ENCODE results near the gene MAP2K7.

MAP2K7 gene

DNA sequence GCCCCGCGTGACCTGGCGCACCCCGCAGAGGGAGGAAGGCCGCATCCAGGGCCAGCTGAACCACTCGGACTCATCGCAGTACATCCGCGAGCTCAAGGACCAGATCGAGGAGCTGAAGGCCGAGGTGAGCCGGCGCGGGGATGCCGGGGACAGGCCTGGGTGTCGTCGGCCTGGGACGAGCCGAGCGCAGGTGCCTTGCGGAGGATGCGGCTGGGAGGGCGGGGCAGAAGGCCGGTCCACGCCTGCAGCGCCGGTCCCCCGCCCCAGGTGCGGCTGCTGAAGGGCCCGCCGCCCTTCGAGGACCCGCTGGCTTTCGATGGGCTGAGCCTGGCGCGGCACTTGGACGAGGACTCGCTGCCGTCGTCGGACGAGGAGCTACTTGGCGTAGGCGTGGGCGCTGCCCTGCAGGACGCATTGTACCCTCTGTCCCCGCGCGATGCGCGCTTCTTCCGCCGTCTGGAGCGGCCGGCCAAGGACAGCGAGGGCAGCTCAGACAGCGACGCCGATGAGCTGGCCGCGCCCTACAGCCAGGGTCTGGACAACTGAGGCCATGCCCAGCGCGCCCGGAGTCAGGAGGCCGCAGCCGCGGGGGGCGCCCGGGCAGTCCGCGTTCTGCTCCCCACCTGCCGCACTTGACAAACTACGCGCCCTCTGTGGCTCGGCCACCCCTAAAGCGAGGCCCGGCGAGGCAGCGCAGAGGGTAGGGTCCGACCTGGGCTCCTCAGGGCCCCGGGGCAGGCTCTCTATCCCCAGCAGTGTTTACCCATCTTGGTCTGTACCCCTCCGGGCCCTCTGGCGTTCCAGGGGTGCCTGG, 40.3 kb upstream of the MAP2K7 start:
- Histone ChIP-seq H3K4me1 (peaks cover 4% of the 10 kb centered on the region; the same call in 1 of the 2 replicates), H3K4me3 (no peak overlapping the region), H3K36me3 (replicated peaks) (no peaks in the 10 kb centered on the region), H3K9me3 (no peaks in the 10 kb centered on the region), H3K27me3 (ENCODE audit: low read depth) (no peaks in the 10 kb centered on the region)
- in situ Hi-C loops (cut with MboI; ENCODE audit: low sequenced_read_pairs) = no loop called here
- no peak for DNase-seq (ENCODE audit: low spot score in 2 of 2)

DNA sequence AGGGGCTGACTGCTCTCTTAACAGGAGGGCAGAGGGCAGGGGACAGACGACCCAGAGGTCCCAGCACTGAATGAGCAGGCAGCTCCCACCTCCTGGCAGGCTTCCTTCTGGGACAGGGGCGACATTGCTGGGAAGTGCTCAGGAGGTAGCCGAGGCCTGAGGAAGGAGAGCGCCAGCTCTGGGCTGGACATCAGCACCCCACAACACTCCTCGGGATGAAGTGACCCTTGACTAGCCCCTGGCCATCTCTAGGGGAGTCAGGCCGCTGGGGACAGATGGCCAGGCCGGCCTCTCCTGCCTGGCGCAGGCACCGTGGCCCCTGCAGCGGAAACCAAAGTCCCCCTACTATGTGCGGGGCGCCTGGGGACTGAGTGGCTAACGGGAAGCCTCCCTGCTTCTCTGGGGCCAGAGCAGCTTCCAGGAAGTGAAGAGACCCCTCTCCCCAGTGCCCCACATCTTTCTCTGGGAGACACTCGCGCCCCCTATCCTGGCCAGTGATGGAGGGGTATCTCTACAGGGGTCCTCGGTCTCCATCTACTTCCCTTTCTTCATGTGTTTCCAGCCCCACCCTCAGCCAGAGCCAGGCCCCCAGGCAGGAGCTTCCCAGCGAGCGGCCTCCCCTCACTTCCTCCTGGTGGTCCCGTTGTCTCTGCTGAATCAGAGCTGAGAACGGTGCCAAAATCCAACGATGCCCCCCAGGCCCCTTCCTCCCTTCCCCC, 39.5 kb upstream of the MAP2K7 start:
- Histone ChIP-seq H3K27me3 (ENCODE audit: low read depth) (no peaks in the 10 kb centered on the region), H3K4me3 (no peak overlapping the region), H3K4me1 (peaks cover 5% of the 10 kb centered on the region; the same call in 1 of the 2 replicates), H3K36me3 (replicated peaks) (no peaks in the 10 kb centered on the region), H3K9me3 (no peaks in the 10 kb centered on the region)
- no peak for DNase-seq (ENCODE audit: low spot score in 2 of 2)
- in situ Hi-C loops (cut with MboI; ENCODE audit: low sequenced_read_pairs) = no loop called here

DNA sequence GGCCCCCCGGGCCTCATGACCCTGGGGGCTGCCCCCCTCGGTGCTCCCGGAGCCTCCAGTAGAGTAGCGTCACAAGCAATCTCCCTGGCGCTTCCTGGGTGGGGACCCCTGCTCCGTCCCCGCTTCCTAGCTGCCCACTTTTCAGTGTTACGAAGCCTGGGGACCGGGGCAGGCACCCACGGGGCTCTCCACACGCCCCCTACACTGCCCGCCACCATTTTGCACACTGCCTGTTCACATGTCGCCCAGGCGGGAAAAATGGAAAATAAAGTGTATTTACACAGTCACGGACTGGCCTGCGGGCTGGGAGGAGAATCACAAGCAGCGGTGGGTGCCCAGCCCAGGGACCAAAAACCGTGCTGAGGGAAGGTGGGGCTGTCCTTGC, 39.0 kb upstream of the MAP2K7 start:
- H3K27me3 ChIP-seq (ENCODE audit: low read depth) = no peaks in the 10 kb centered on the region
- no peak for DNase-seq (ENCODE audit: low spot score in 2 of 2)
- no peaks in the 10 kb centered on the region for H3K36me3 ChIP-seq (replicated peaks)
- H3K9me3 ChIP-seq = no peaks in the 10 kb centered on the region
- H3K4me3 ChIP-seq = no peak overlapping the region
- in situ Hi-C loops (cut with MboI; ENCODE audit: low sequenced_read_pairs) = loop anchor here (5.0 kb wide), 1 partner anchor 58 kb away; the partner anchor contains the start of gene SNAPC2
- H3K4me1 ChIP-seq = peaks cover 10% of the 10 kb centered on the region; the same call in 1 of the 2 replicates

DNA sequence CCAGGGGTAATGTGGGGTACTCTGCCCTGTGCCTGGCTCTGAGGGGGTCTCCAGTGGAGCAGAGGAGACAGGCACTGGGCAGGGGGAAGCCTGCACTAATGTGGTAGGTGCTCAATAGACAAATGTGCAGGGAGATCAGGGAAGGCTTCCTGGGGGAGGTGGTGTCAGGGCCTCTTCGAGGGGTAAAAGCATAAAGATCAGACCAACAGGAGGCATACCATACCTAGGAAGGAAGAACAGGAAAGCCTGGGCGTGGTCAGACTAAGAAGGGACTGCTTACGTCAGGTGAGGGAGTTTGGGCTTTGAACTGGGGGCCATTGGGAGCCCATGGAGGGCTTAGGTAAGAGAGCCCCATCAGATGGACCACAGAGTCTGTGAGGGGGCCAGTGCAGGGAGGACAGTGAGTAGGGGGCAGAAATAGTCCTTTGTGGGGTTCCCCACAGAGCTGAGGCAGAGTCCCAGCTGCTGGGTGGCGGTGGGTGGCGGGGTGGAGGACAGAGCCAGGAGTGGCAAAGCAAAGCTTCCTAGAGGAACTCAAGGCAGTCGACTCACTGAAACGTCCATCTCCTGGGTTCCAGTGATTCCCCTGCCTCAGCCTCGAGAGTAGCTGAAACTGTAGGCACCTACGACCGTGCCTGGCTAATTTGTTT, 38.3 kb upstream of the MAP2K7 start:
- Histone ChIP-seq H3K4me3 (no peak overlapping the region), H3K9me3 (no peaks in the 10 kb centered on the region), H3K27me3 (ENCODE audit: low read depth) (no peaks in the 10 kb centered on the region), H3K4me1 (peaks cover 12% of the 10 kb centered on the region; the same call in 1 of the 2 replicates), H3K36me3 (replicated peaks) (no peaks in the 10 kb centered on the region)
- DNase-seq (ENCODE audit: low spot score in 2 of 2) = no peak
- in situ Hi-C loops (cut with MboI; ENCODE audit: low sequenced_read_pairs) = loop anchor here (5.0 kb wide), 1 partner anchor 57 kb away; the partner anchor contains the start of gene SNAPC2

DNA sequence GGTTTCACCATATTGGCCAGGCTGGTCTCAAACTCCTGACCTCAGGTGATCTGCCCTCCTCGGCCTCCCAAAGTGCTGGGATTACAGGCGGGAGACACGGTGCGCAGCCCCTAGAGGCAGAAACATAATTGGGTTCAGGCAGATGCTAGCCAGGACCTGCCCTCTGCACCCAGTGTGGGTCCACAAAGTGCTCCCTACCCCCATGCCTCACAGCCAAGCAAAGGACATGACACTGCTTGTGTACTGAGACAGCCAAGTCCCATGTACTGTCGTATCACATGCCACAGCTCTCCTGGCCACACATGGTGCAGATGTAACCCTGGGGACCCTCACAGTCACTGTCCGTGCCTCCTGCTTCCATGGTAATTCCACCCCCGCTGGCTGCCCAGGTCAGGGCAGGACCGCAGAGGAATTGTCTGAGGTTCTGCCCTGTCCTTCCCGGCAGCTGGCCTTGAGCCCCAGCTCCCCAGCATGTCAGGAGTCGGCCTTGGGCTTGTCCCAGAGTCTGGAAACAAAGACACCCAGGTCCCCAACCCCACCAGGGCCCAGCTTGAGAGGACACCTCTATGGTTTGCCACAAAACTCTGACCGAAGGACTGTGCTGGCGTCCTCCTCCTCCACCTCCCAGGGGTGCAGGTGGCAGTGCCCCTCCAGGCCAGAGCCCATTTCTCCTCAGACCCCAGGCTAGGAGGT, 37.1 kb upstream of the MAP2K7 start:
- in situ Hi-C loops (cut with MboI; ENCODE audit: low sequenced_read_pairs) = loop anchor here (5.0 kb wide), 1 partner anchor 56 kb away; the partner anchor contains the start of gene SNAPC2
- Histone ChIP-seq H3K4me3 (no peak overlapping the region), H3K36me3 (replicated peaks) (no peaks in the 10 kb centered on the region), H3K4me1 (peaks cover 20% of the 10 kb centered on the region), H3K27me3 (ENCODE audit: low read depth) (no peaks in the 10 kb centered on the region), H3K9me3 (no peaks in the 10 kb centered on the region)
- no peak for DNase-seq (ENCODE audit: low spot score in 2 of 2)

DNA sequence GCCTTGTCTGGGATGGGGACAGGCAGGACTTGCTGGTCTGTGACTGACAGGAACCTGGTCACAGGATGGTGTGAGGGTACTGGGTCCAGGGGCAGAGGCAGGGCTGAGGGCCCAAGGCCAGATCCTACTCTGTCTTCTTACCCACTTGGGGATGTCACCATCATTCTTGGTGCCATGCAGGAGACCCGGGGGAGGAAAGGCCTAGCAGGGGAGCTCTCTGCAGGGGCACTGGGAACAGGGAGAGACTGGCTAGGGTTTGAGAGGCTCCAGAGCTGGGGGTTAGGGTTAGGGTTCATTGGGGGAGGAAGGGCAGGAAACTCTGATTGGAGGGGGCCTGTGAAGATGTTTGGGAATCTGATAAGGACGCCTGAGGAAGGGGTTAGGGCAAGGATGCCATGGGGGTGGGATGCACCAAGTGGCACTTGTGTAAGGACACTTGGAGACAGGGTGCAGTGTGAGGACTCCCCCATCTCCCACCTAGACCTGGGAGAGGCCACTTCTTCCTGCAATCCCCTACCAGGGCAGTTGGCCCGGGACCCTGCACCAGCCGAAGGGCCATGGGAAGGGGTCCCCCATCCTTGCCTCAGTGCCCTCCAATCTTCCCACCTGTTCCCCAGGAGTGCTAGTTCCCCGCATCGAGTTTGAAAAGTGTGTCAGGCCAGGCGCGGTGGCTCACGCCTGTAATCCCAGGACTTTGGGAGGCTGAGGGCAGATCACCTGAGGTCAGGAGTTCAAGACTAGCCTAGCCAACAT, 36.4 kb upstream of the MAP2K7 start:
- Histone ChIP-seq H3K4me1 (peaks cover 26% of the 10 kb centered on the region), H3K36me3 (replicated peaks) (no peaks in the 10 kb centered on the region), H3K4me3 (no peak overlapping the region), H3K27me3 (ENCODE audit: low read depth) (no peaks in the 10 kb centered on the region), H3K9me3 (no peaks in the 10 kb centered on the region)
- in situ Hi-C loops (cut with MboI; ENCODE audit: low sequenced_read_pairs) = loop anchor here (5.0 kb wide), 1 partner anchor 55 kb away; the partner anchor contains the start of gene SNAPC2
- DNase-seq (ENCODE audit: low spot score in 2 of 2) = no peak

DNA sequence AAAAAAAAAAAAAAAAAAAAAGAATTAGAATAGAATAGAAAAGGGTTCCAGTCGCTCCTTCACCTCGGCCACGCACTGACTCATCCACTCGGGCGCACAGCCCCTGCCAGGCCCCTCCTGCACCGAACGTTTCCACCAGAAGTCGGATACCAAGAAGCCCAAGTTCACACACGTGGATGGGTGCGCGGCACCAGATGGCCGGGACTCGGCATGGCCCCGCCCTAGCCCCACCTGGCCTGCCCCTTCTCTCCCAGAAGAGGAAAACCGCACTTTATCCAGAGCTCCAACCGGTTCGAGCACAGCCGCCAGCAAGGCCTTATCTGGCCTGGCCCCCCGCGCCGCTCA, 35.4 kb upstream of the MAP2K7 start:
- Histone ChIP-seq H3K36me3 (replicated peaks) (0 out of 2 replicates have a peak, but pooled peaks cover 4% of the 10 kb centered on the region), H3K4me3 (peak overlapping the region; percentile 27), H3K27me3 (ENCODE audit: low read depth) (no peaks in the 10 kb centered on the region), H3K4me1 (peaks cover 32% of the 10 kb centered on the region), H3K9me3 (no peaks in the 10 kb centered on the region)
- DNase-seq (ENCODE audit: low spot score in 2 of 2) = peak; percentile 50 to 81
- in situ Hi-C loops (cut with MboI; ENCODE audit: low sequenced_read_pairs) = loop anchor here (5.0 kb wide), 1 partner anchor 54 kb away; the partner anchor contains the start of gene SNAPC2

DNA sequence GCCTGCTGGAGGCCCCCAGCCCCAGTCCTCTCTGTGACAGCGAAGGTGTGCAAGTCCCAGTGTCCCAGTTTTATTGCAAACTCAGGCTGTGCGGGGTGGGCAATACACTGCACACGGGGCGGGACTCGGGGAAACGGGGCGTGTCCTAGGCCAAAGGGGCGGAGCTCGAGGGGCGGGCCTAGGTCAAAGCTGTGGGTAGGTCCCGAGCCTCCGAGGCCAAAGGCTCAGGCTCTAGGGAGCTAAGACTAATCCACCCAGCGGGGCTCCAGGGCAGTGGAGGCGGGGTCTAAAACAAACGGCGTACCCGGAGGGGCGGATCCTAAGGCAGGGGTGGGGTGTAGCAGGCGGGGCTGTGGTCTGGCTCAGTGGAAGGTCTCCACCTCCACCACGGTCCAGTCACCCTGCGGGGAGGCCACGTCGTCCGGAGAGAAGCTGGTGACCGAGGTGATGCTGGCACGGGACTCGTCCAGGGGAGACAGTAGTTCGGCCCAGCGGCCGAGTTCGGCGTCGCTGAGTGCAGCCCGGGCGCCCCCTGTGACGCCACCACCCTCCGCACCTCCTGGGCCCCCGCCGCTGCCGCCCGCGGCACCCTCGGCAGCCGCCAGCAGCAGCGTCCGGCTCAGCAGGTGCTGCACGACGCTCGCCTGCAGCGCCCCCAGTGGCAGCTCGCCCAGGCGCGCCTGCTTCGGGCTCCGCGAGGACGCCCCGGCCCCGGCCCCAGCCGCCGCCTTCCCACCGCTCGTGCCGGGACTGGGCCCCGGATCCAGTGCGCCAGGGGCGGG, 34.8 kb upstream of the MAP2K7 start:
- H3K4me3 ChIP-seq = peak overlapping the region; percentile 27
- H3K4me1 ChIP-seq = peaks cover 32% of the 10 kb centered on the region
- H3K9me3 ChIP-seq = no peaks in the 10 kb centered on the region
- no peaks in the 10 kb centered on the region for H3K27me3 ChIP-seq (ENCODE audit: low read depth)
- peak; percentile 94 to 97 for DNase-seq (ENCODE audit: low spot score in 2 of 2)
- in situ Hi-C loops (cut with MboI; ENCODE audit: low sequenced_read_pairs) = loop anchor here (5.0 kb wide), 1 partner anchor 53 kb away; the partner anchor contains the start of gene SNAPC2
- 0 out of 2 replicates have a peak, but pooled peaks cover 4% of the 10 kb centered on the region for H3K36me3 ChIP-seq (replicated peaks)

DNA sequence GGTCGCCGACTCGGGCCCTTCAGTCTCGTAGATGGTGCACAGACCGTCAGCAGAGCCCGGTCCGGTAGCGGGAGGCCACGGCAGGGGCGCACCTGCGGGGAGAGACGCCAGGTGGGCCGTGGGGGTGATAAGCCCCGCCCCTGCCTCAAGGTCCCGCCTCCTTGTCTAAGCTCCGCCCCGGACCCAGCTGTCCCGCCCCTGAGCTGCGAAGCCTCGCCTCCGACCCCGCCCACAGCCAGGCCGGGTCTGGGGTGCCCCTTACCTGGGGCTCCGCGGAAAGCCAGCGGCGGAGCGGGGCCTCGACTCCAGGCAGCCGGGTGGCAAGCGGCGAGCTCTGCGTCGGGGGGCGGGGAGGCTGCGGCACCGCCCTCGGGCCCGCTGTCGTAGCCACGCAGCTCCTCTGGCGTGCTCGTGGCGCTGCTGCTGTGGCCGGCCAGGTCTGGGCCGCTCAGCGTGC, 34.2 kb upstream of the MAP2K7 start:
- Histone ChIP-seq H3K27me3 (ENCODE audit: low read depth) (no peaks in the 10 kb centered on the region), H3K36me3 (replicated peaks) (0 out of 2 replicates have a peak, but pooled peaks cover 4% of the 10 kb centered on the region), H3K9me3 (no peaks in the 10 kb centered on the region), H3K4me1 (peaks cover 33% of the 10 kb centered on the region), H3K4me3 (peak overlapping the region; percentile 27)
- DNase-seq (ENCODE audit: low spot score in 2 of 2) = peak; percentile 34 to 83
- in situ Hi-C loops (cut with MboI; ENCODE audit: low sequenced_read_pairs) = loop anchor here (5.0 kb wide), 1 partner anchor 53 kb away; the partner anchor contains the start of gene SNAPC2

DNA sequence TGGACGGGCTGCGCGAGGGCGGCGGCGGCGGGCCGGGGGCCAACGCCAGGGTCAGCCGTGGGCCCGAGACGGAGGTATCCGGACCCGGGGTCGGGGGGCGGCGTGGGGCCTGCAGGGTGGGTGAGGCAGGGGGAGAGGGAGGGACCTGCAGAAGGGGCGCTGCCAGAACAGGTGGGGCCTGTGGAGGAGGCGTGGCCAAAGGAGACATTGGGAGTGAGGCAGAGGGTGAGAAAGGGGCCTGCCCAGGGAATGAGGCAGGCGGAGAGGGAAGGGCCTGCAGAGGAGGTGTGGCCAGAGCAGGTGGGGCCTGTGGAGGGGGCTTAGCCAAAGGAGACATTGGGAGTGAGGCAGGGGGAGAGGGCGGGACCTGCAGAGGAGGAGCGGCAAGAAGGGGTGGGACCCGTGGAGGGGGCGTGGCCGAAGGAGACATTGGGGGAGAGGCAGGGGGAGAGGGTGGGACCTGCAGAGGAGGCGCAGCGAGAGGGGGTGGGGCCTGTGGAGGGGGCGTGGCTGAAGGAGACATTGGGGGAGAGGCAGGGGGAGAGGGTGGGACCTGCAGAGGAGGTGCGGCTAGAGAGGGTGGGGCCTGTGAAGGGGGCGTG, 33.7 kb upstream of the MAP2K7 start:
- no peaks in the 10 kb centered on the region for H3K27me3 ChIP-seq (ENCODE audit: low read depth)
- H3K9me3 ChIP-seq = no peaks in the 10 kb centered on the region
- H3K36me3 ChIP-seq (replicated peaks) = 0 out of 2 replicates have a peak, but pooled peaks cover 4% of the 10 kb centered on the region
- DNase-seq (ENCODE audit: low spot score in 2 of 2) = peak; percentile 84 to 98
- in situ Hi-C loops (cut with MboI; ENCODE audit: low sequenced_read_pairs) = loop anchor here (5.0 kb wide), 1 partner anchor 52 kb away; the partner anchor contains the start of gene SNAPC2
- peak overlapping the region; percentile 27; the same call in 1 of the 2 replicates for H3K4me3 ChIP-seq
- H3K4me1 ChIP-seq = peaks cover 37% of the 10 kb centered on the region

DNA sequence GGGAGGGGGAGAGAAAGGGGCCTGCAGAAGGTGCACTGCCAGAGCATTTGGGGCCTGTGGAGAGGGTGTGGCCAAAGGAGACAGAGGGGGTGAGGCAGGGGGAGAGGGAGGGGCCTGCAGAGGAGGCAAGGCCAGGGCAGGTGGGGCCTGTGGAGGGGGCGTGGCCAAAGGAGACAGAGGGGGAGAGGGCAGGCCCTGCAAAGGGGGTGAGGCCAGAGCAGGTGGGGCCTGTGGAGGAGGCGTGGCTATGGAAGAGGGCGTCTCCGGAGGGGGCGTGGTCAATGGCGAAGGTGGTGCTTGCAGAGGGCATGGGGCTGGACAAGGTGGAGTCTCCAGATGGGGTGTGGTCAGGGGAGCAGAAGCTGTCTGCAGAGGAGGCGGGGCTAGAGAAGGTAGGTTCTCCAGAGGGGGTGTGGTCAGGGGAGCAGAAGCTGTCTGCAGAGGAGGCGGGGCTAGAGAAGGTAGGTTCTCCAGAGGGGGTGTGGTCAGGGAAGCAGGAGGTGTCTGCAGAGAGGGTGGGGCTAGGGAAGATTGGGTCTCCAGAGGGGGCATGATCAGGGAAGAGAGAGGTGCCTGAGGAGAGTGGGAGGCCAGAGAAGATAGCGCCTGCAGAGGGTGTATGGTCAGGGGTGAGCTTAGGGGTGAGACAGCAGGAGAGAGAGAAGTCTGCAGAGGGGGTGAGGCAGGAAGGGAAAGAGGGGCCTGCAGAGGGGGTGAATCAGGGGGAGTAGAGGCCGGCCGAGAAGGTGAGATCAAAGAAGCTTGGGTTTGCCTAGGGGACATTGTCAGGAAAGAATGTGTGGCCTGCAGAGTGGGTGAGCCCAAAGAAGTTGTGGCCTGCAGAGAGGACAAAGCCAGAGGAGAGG, 32.9 kb upstream of the MAP2K7 start:
- Histone ChIP-seq H3K9me3 (no peaks in the 10 kb centered on the region), H3K27me3 (ENCODE audit: low read depth) (no peaks in the 10 kb centered on the region), H3K36me3 (replicated peaks) (0 out of 2 replicates have a peak, but pooled peaks cover 4% of the 10 kb centered on the region), H3K4me1 (peaks cover 37% of the 10 kb centered on the region), H3K4me3 (no peak overlapping the region)
- in situ Hi-C loops (cut with MboI; ENCODE audit: low sequenced_read_pairs) = no loop called here
- DNase-seq (ENCODE audit: low spot score in 2 of 2) = peak; percentile 66 to 97

Data from HAP-1 (cell line).